Bone marrow (tissue), 2 donors: ENCODE data around the gene DNM1.

Experiments used
- DNase-seq, 2 donors: peaks; one replicate each; lab custom pipeline; 2025; lab: John Stamatoyannopoulos, UW

Gene DNM1

DNA sequence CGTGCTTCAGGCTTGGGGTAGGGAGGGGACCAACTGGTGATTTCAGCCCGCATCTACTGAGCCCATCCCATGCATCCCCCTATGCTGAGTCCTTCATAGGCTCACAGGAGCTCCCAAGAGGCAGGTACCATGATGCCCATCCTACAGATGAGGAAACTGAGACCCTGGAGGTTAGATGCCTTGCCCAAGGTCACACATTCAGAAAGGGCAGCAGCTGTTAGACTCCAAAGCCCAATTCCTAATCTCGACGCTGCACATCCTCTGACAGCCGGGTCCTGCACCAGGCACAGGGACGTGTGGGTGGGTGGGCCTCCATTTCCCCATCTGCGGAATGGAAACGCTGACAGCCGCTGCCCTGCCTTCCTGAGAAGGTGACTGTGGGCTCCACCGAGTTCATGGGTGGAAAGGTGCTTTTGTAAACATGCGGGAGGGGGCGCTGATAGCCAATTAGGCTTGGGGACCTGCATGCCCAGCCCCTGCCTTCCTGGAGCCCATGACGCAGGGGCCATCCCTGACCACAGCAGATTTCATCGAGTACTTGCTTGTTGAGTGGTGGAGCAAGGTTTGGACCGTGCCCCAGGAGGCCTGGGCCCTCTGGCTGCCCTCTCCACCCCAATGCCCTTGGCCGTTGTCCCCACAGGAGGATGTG, 2.2 kb downstream of the DNM1 start:
- DNase-seq: no peak

- DNase-seq: no peak
These were observed 3.3 kb downstream of the DNM1 start for GRCh38 chr9:128206484-128206883.

- DNase-seq: no peak
These were observed 4.0 kb downstream of the DNM1 start for GRCh38 chr9:128206916-128207910.

DNA sequence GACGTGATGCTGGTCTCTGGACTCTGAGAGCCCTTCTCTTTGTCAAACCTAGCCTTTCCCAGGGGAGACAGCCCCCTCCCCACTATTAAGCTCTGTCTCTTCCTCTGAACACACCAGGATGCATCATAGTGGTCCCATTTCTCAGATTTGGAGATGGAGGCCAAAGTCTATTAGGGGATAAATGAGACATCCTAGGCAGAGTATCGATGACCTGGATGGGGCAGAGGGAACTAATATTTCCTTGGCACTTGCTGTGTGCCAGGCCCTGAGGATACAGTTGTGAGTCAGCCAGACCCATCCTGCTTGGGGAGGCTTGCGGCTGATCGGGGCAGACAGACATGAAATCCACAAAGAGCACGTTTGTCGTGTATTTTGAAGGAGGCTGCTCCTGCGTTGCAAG, 5.2 kb downstream of the DNM1 start:
- DNase-seq: no peak

DNA sequence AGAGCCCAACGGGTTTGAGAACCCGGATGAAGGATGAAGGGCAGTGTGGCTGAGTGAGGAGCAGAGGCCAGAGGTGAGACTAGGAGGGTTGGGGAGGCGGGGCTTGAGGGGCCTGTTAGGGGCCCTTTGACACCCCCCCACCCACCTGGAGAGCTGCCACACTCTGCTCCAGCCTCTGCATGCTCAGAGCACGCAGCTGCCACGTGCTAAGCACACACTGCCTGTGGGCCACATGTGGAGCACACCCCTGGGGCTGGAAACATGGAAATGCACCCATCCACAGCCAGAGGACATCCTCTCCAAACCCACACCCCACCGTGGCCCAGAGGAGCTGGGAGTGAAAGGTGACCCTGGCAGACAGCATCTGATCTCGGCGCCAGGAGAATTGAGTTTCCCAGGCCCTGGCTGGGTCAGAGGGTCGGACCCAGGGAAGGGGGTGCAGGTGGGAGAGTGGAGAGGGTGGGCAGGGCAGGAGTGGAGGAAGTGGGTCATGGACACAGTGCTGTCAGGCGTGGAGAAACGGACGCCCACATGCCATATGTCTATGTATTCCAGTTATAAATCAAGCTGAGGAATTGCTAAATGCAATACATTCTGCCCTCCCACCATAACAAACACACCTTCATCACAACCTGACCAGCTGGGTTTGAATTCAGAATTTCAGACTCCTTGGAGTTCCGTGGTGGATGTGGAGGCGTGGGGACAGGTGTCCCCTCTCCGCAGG, 5.9 kb downstream of the DNM1 start:
- DNase-seq: no peak

DNA sequence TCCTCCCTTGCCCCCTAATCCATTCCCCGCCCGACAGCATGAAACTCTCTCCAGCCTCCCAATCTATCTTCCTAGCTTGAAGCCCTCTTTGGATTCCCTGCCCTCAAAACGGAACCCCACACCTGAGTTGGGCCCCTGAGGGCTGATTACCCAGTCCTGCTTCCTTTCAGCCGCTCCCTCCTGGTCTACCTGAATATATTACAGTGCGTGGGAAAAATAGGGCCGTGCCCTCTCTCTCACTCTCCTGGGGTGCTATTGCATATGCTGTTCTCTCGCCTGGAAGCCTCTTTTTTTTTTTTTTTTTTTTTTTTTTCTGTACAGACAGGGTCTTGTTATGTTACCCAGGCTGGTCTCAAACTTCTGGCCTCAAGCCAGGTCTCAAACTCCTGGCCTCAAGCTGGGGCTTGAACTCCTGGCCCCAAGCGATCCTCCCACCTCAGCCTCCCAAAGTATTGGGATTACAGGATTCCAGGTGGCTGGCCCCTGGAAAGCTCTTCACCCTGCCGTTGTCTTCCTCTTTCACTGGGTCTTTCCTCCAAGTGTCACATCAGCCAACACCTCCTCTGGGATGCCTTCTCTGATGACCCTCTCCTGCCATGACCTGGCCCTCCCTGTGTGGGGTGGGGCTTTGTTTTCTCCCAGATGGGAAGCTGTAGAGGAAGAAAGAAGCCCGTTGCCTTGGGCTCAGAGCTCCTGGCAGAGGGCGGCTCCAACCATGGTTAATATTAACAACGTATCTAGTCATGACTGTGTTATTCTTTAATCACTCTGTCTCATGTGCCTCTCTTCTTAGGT, 8.2 kb downstream of the DNM1 start:
- no peak for DNase-seq

DNA sequence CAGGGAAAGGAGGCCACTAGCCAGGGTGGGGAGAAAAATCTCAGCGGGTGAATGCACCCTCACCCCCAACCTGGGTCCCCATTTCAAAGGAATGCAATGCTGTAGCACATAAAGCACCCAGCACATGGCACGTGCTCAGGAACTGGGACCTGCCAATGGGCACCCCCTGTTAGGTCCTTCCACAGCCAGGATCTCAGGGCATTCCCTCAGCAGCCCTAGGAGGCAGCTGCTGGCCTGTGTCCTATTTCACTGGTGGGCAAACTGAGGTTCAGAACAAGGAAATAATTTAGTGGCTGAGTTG, 8.8 kb downstream of the DNM1 start:
- no peak for DNase-seq

GRCh38 chr9:128213746-128214497, 10.7 kb downstream of the DNM1 start:
- no peak for DNase-seq

GRCh38 chr9:128214571-128215490, 11.7 kb downstream of the DNM1 start:
- no peak for DNase-seq

DNA sequence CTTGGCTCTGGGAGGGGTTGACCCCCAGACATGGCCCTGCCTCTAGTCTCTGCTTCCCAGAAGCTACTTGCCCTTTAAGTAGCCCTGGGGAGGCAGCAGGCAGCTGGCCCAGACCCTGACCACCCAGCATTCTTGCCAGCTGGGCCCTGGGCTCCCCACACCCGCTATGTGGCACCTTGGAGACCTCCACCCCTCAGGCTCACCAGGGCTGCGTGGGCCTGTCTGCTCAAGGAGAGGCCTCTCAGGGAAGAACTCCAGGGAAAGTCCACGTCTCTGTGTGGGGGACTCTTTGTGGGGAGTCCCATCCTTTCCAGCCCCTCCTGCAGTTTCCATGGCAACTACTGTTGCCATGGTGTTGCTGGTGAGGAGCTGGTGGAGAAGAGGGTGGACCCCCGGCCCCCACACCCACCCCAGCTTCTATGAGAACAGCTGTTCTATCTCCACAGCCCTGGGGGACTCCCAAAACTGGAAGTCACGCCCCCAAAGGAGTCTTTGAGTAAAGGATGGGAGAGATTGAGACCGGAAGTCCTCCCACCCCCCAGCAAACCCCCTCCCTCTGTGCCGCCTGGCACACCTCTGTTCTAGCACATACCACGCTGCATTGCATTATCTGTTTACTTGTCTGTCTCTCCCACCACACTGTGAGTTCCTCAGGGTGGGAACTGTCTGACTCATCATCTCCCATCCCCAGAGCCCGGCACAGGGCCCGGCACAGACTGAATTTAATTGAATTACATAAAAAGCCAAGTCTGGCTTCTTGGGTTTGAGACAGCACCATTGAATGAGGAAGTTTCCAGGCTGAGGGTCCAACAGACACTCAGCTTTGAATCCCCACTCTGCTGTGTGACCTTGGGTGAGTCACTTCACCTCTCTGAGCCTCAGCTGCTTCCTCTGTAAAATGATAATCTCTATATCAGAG, 12.6 kb downstream of the DNM1 start:
- no peak for DNase-seq

DNA sequence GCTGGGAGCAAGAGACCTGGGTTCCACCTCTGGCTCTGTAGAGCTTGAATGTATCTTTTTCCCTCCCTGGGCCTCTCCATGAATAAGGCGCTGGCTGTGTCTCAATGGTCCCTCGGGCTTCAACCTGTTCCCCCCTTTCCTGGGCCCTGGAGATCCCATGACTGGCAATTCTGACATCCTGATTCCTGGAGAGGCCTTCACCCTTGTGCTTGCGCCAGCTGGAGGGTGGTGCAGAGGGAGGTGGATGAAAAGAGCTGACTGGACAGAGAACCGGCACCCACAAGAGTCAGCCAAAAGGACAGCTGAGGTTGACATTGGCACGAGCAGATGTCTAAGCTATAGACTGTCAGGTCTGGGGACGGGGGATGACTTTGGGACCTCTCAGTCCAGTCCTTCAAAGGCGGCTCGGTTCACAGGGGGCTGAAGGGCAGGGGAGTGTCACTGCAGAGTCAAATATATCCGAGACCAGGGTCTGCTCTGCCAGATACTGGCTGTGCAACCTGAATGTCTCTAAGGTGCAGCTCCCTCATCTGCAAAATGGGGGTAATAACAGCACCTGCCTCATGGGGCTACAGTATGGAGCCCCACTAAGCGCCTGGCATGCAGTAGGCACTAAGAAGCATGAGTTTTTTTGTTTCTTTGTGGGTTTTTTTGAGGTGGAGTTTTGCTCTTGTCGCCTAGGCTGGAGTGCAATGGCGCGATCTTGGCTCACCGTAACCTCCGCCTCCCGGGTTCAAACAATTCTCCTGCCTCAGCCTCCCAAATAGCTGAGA, 13.8 kb downstream of the DNM1 start:
- no peak for DNase-seq

DNA sequence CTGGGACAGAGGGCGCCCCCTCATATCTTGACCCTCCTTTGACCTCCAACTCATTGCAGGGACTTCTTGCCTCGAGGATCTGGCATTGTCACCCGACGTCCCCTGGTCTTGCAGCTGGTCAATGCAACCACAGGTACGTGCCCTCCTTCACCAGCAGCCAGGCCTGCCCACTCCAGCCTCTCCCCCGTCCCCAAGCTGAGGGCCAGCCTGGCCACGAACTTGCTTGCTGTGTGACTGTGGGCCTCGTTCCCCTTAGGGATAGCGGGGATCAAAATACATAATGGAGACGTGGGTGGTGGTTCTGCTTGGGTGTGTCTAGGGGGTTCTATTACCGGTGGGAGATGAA, 15.0 kb downstream of the DNM1 start:
- DNase-seq: no peak

DNA sequence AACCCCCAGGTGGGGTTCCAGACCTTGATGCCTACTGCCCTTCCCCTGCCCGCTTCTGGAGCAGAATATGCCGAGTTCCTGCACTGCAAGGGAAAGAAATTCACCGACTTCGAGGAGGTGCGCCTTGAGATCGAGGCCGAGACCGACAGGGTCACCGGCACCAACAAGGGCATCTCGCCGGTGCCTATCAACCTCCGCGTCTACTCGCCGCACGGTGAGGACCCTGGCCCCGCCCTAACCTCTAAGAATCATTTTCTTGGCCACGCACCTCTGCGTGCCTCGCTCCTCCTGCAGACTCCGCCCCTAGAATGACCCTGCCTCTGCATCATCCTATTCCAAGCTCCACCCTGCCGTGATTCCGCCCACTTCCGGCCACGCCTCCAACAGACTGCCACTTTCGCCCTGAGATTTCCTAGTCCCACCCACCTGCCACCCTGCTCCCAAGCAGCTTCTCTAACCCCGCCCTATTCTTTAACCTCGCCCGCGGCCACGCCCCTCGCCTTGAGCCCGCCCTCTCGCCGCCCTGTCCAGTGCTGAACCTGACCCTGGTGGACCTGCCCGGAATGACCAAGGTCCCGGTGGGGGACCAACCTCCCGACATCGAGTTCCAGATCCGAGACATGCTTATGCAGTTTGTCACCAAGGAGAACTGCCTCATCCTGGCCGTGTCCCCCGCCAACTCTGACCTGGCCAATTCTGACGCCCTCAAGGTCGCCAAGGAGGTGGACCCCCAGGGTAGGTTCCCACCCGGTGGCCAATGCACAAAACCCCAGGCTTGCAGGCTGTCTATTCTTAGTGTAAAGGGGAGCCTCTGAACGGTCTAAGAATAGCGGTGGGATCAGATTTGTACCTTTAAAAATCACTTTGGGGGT, 15.6 kb downstream of the DNM1 start:
- peak in 1 of 2 donors; percentile 56 for DNase-seq

DNA sequence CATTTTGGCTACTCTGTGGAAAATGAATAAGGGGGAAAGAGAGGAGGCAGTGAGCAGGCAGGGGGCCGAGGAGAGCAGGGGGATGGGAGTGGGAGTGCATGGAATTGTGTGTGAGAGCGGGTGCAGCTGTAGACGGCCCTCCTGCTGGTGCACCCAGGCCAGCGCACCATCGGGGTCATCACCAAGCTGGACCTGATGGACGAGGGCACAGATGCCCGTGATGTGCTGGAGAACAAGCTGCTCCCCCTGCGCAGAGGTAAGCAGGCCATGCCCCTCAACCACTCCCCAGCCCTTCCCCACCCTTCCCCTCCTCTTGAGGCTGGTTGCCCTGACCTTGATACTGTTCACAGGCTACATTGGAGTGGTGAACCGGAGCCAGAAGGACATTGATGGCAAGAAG, 16.7 kb downstream of the DNM1 start:
- DNase-seq: no peak

GRCh38 chr9:128222026-128222425, 18.8 kb downstream of the DNM1 start:
- DNase-seq: no peak

GRCh38 chr9:128222880-128223670, 19.9 kb downstream of the DNM1 start:
- DNase-seq: no peak

GRCh38 chr9:128224877-128225276, 21.7 kb downstream of the DNM1 start:
- no peak for DNase-seq
